ENCODE measurements around the gene FAM81B.

The FAM81B gene

GRCh38 chr5:95414451-95414850 is 23.3 kb downstream of the FAM81B start:
- no peaks in the 10 kb centered on the region for H3K79me2 ChIP-seq (ENCODE audit: insufficient read depth, low read length)
- H3K9me3 ChIP-seq (ENCODE audit: insufficient read depth, low read depth, low read length): no peaks in the 10 kb centered on the region
- TF ChIP-seq CTCF (conservative IDR thresholded peaks at IDR 0.05; ENCODE audit: low read length) (no peak), EZH2phosphoT487 (IDR thresholded peaks at IDR 0.05; ENCODE audit: borderline replicate concordance) (no peak)
- H3K4me1 ChIP-seq (ENCODE audit: insufficient read depth, low read length, poor library complexity, severe bottlenecking): no peaks in the 10 kb centered on the region
- no peaks in the 10 kb centered on the region for H3F3A ChIP-seq (ENCODE audit: low read depth)
- H3K27me3 ChIP-seq (ENCODE audit: insufficient read depth, low read length, poor library complexity, severe bottlenecking): no peaks in the 10 kb centered on the region
- H2AFZ ChIP-seq (ENCODE audit: low read length): no peak overlapping the region
- no peak overlapping the region for H3K9ac ChIP-seq (ENCODE audit: low read depth, low read length, poor library complexity, severe bottlenecking)
- H3K4me2 ChIP-seq (ENCODE audit: low read depth, low read length, poor library complexity, severe bottlenecking): no peak overlapping the region
- H3K9me2 ChIP-seq (replicated peaks; ENCODE audit: low read depth, low read length): no peaks in the 10 kb centered on the region
- no peak overlapping the region for H3K4me3 ChIP-seq (ENCODE audit: low read length, poor library complexity, severe bottlenecking)
- H4K20me1 ChIP-seq (ENCODE audit: insufficient read depth, low read length, poor library complexity, severe bottlenecking): no peaks in the 10 kb centered on the region
- H3K36me3 ChIP-seq (ENCODE audit: insufficient read depth, low read length): no peaks in the 10 kb centered on the region

GRCh38 chr5:95417971-95418370 is 26.8 kb downstream of the FAM81B start:
- Histone ChIP-seq H3K9me3 (ENCODE audit: insufficient read depth, low read depth, low read length) (no peaks in the 10 kb centered on the region), H3K4me2 (ENCODE audit: low read depth, low read length, poor library complexity, severe bottlenecking) (no peak overlapping the region), H3K79me2 (ENCODE audit: insufficient read depth, low read length) (no peaks in the 10 kb centered on the region), H2AFZ (ENCODE audit: low read length) (no peak overlapping the region), H3K9me2 (replicated peaks; ENCODE audit: low read depth, low read length) (no peaks in the 10 kb centered on the region), H3K4me3 (ENCODE audit: low read length, poor library complexity, severe bottlenecking) (no peak overlapping the region), H4K20me1 (ENCODE audit: insufficient read depth, low read length, poor library complexity, severe bottlenecking) (no peaks in the 10 kb centered on the region), H3K9ac (ENCODE audit: low read depth, low read length, poor library complexity, severe bottlenecking) (no peak overlapping the region), H3K27me3 (ENCODE audit: insufficient read depth, low read length, poor library complexity, severe bottlenecking) (no peaks in the 10 kb centered on the region), H3F3A (ENCODE audit: low read depth) (no peaks in the 10 kb centered on the region), H3K4me1 (ENCODE audit: insufficient read depth, low read length, poor library complexity, severe bottlenecking) (no peaks in the 10 kb centered on the region), H3K36me3 (ENCODE audit: insufficient read depth, low read length) (no peaks in the 10 kb centered on the region)
- TF ChIP-seq CTCF (conservative IDR thresholded peaks at IDR 0.05; ENCODE audit: low read length): no peak
- TF ChIP-seq EZH2phosphoT487 (IDR thresholded peaks at IDR 0.05; ENCODE audit: borderline replicate concordance): no peak

GRCh38 chr5:95422838-95423237 is 31.7 kb downstream of the FAM81B start:
- Histone ChIP-seq H3K9me3 (ENCODE audit: insufficient read depth, low read depth, low read length) (no peaks in the 10 kb centered on the region), H4K20me1 (ENCODE audit: insufficient read depth, low read length, poor library complexity, severe bottlenecking) (no peaks in the 10 kb centered on the region), H3K36me3 (ENCODE audit: insufficient read depth, low read length) (no peaks in the 10 kb centered on the region), H3K4me2 (ENCODE audit: low read depth, low read length, poor library complexity, severe bottlenecking) (no peak overlapping the region), H3K9ac (ENCODE audit: low read depth, low read length, poor library complexity, severe bottlenecking) (no peak overlapping the region), H3K4me3 (ENCODE audit: low read length, poor library complexity, severe bottlenecking) (no peak overlapping the region), H3K4me1 (ENCODE audit: insufficient read depth, low read length, poor library complexity, severe bottlenecking) (no peaks in the 10 kb centered on the region), H2AFZ (ENCODE audit: low read length) (no peak overlapping the region), H3F3A (ENCODE audit: low read depth) (no peaks in the 10 kb centered on the region), H3K79me2 (ENCODE audit: insufficient read depth, low read length) (no peaks in the 10 kb centered on the region), H3K9me2 (replicated peaks; ENCODE audit: low read depth, low read length) (no peaks in the 10 kb centered on the region), H3K27me3 (ENCODE audit: insufficient read depth, low read length, poor library complexity, severe bottlenecking) (no peaks in the 10 kb centered on the region)
- no peak for TF ChIP-seq EZH2phosphoT487 (IDR thresholded peaks at IDR 0.05; ENCODE audit: borderline replicate concordance)
- no peak for TF ChIP-seq CTCF (conservative IDR thresholded peaks at IDR 0.05; ENCODE audit: low read length)
